Activated naive CD8-positive, alpha-beta T cell treated with anti-CD3 and anti-CD28 coated beads for 36 hours (primary cell): Measurements from ENCODE around the gene INS. TPM values are rescaled to one million over a fixed set of nuclear protein-coding genes. Genes with fewer than 3 reads are reported as not detected.
"Not testable (repeated sequence)": the region's sequence is repeated elsewhere in the genome, so short reads cannot be mapped to it uniquely, and the experiment has no call there.

Source experiments
- DNase-seq: peaks from one replicate; pipeline ENCODE4 v3.0.0; 2021
- H3K27ac Mint-ChIP-seq: one replicate; pipeline ENCODE4 v1.8.0; 2022; ENCODE audit warnings: mild to moderate bottlenecking, moderate library complexity, mixed read lengths
- H3K27me3 Mint-ChIP-seq: one replicate; pipeline ENCODE4 v1.8.0; 2022; ENCODE audit warnings: mild to moderate bottlenecking, mixed read lengths
- H3K36me3 Mint-ChIP-seq: one replicate; pipeline ENCODE4 v1.8.0; 2021; ENCODE audit warnings: mild to moderate bottlenecking, mixed read lengths
- H3K4me1 Mint-ChIP-seq: one replicate; pipeline ENCODE4 v1.8.0; 2021; ENCODE audit warnings: mixed read lengths
- H3K4me3 Mint-ChIP-seq: one replicate; pipeline ENCODE4 v1.8.0; 2022; ENCODE audit warnings: mild to moderate bottlenecking, moderate library complexity, mixed read lengths
- H3K9me3 Mint-ChIP-seq: one replicate; pipeline ENCODE4 v1.8.0; 2022; ENCODE audit warnings: mixed read lengths
- total RNA-seq, 2 experiments: library from RNA; stranded (reverse); gene quantifications; one replicate each; pipeline ENCODE4 v1.2.3, GENCODE V29; 2021

The INS gene
- total RNA-seq, 2 experiments from 2014 or later: not detected

DNA sequence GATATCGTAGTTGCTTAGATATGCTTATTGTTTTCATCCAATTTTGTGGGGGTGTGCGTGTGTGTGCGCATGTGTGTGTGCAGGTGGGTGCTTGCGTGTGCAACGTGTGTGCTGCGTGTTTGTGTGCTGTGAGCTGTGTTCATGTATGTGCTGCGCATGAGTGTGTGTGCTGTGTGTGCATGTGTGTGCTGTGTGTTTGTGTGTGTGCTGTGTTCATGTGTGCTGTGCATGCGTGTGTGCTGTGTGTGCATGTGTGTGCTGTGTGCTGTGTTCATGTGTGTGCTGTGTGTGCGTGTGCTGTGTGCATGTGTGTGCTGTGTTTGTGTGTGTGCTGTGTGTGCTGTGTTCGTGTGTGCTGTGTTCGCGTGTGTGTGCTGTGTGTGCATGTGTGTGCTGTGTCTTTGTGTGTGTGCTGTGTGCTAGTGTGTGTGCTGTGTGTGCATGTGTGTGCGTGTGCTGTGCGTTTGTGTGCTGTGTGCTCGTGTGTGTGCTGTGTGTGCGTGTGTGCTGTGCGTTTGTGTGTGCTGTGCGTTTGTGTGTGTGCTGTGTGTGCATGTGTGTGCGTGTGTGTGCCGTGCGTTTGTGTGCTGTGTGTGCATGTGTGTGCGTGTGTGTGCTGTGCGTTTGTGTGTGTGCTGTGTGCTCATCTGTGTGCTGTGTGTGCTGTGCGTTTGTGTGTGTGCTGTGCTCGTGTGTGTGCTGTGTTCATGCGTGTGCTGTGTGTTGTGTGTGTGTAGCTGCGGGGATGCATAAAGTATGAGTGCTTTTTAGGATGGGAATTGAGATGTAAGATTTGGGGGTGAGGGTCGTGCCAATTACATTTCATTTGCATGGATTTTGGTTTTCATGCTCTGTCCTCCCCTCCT, 29.4 kb downstream of the INS start:
- Mint-ChIP-seq H3K4me1 (no peaks in the 10 kb centered on the region), H3K9me3 (no peaks in the 10 kb centered on the region), H3K27me3 (peaks cover 61% of the 10 kb centered on the region), H3K4me3 (no peak overlapping the region), H3K36me3 (no peaks in the 10 kb centered on the region), H3K27ac (no peak overlapping the region)
- DNase-seq: no peak

DNA sequence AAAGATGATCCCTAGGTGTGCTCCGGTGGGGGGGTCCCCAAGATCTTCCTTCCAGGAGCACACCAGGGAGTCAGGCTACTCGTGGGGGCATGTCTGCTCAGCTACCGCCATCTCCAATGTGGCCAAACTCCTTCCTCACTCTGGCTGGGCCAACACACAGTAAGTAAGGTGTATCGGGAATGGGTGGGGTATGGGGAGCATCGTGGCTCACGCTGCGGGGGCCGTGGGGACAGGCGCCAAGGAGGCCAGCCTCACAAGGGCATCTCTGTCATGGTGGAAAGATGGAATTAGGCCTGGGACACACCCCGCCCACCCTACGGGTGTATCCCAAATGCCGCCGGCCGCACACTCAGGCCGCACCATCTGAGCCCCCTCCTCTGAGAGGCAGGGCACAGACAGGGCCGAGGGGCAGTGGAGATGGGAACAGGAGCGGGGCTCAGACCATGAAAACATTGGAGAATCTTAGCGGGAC, 30.1 kb downstream of the INS start:
- Mint-ChIP-seq H3K36me3 (no peaks in the 10 kb centered on the region), H3K9me3 (peaks cover 2% of the 10 kb centered on the region), H3K4me1 (no peaks in the 10 kb centered on the region), H3K27ac (no peak overlapping the region), H3K4me3 (no peak overlapping the region), H3K27me3 (peaks cover 54% of the 10 kb centered on the region)
- no peak for DNase-seq

DNA sequence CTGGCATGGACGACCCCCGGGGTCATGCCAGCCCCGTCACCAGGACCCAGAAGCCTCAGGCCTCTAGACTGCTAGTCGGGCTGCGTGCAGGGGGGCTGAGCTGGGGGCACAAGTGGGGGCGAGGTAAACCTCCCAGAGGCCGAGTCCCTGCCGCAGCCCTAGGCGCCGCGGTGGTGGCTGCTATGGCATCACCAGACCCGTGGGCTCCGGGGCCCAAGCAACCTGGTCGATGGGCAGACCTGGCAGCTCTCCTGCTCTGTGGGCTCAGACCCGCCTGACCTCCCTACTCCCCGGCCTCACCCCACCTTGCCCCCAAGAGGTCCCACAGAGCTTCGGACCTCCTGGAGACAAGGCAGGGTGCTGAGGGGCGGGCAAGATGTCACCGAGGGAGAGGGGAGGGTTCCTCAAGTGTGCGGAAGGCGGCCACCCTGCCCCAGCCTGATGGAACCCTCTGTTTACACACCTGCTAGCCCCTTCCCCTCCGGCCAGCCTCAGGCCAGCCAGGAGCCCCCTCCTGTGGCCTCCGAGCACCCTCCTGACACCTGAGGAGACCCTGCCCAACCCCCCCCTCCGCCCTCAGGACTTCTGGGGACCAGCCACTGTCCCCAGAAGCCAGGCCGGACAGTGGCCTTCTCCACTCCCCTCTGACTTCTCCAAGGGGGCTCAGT, 31.2 kb downstream of the INS start:
- Mint-ChIP-seq H3K27ac (no peak overlapping the region), H3K36me3 (no peaks in the 10 kb centered on the region), H3K4me3 (no peak overlapping the region), H3K9me3 (peaks cover 2% of the 10 kb centered on the region), H3K4me1 (no peaks in the 10 kb centered on the region), H3K27me3 (peaks cover 43% of the 10 kb centered on the region)
- no peak for DNase-seq

DNA sequence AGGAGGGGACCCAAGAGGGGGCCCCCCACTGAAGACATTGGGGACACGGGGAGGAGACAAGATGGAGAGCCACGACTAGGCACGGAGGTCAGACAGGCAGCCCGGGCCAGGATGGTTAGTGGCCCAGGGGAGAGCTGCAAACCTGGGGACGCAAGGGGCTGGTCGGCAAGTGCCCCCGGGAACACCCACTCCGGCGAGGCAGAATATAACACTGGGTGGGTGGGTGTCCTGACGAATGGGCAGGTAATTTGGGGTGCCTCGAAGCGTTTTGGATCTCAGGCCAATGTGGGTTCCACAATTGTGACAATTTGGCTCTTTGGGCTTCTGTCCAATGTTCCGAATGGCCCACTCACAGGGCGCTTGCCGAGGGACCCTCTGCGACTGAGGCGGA, 31.7 kb downstream of the INS start:
- H3K4me1 Mint-ChIP-seq: no peaks in the 10 kb centered on the region
- H3K4me3 Mint-ChIP-seq: no peak overlapping the region
- no peak overlapping the region for H3K27ac Mint-ChIP-seq
- no peak for DNase-seq
- H3K9me3 Mint-ChIP-seq: peaks cover 2% of the 10 kb centered on the region
- H3K36me3 Mint-ChIP-seq: no peaks in the 10 kb centered on the region
- H3K27me3 Mint-ChIP-seq: peaks cover 44% of the 10 kb centered on the region

DNA sequence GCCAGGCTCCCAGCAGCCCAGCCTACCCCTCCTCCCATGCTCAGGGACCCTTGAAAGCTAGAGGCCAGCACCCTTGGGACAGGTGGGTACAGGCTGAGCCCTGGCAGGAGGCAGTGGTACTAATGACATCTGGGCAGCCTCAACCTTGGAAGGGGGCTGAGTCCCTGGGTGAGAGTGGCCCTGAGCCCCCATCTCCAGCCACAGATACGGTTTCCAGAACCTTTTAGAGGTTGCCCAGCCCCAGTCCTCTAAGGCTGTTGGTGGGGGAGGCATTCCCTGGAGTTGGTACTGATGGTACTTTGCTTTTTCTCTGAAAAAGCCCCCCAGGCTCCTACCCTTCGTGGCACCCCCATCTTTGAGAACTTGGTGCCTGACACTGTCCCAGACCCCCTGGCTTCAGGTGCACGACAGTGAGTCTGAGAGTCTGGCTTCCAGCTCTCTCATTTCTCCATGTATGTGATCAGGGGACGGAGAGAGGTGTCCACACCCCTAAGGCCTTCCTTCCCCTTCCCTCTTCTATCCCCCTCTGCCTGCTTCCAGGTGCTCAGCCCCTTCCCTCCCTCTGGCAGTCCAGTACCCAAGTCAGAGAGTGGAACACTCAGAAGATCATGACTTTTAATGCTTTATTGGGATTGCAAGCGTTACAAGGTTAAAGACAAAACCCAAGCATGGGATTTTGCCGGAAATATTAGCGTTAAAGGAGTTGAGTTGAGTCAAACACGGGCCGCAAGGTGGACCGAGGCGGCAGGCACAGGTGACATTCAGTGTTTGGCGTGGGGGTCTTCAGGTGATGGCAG, 32.3 kb downstream of the INS start:
- peaks cover 46% of the 10 kb centered on the region for H3K27me3 Mint-ChIP-seq
- H3K4me3 Mint-ChIP-seq: no peak overlapping the region
- DNase-seq: no peak
- no peak overlapping the region for H3K27ac Mint-ChIP-seq
- H3K4me1 Mint-ChIP-seq: no peaks in the 10 kb centered on the region
- no peaks in the 10 kb centered on the region for H3K36me3 Mint-ChIP-seq
- H3K9me3 Mint-ChIP-seq: peaks cover 2% of the 10 kb centered on the region

DNA sequence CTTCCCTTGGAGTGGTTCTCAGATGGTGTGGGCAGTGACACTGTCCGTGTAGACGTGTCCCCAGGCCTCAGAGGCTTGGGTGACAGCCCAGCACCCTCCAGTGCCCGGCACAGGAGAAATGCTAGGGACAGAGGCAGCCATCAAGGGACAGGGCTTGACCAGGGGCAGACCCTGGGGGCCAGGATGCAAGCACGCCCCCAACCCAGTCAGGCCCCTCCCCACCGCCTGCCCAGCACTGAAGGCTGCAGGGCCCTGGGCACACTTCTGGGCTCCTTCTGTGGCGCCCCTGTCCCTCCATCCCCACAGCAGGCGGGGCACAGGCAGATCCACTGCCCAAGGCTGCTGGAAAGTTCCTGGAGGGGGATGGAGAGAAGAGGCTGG, 32.9 kb downstream of the INS start:
- H3K9me3 Mint-ChIP-seq: peaks cover 2% of the 10 kb centered on the region
- H3K4me1 Mint-ChIP-seq: no peaks in the 10 kb centered on the region
- H3K27me3 Mint-ChIP-seq: peaks cover 43% of the 10 kb centered on the region
- H3K36me3 Mint-ChIP-seq: no peaks in the 10 kb centered on the region
- no peak for DNase-seq
- no peak overlapping the region for H3K27ac Mint-ChIP-seq
- H3K4me3 Mint-ChIP-seq: no peak overlapping the region

DNA sequence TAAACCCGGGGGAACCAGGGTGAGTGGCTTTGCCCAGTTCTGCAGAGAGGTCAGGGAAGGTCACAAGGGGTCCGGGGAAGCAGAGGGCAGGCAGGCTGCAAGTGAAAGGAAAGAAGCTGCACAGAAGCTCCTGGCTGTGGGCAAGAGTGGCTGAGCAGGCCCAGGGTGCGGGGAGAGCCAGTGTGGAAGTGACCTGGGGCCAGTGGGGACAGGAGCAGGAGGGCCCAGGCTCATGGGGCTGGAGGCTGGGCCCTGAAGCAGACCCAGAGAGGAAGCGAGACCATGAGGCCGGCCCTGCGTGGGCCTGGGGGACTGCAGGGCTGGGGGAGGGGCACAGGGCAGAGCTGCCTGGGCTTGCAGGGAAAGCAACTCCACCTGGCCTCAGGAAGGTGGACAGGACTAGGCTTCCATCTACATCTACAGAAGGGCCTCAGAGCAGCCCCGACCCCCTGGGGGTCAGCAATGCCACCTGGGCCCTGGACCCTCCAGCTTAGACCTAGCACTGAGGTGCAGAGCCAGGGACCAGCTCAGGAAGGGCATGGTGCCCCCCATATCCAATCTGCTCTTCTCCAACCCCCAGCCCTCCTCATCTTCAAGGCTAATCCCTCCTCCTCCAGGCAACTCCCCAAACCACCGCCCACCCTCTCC, 33.4 kb downstream of the INS start:
- no peak overlapping the region for H3K27ac Mint-ChIP-seq
- no peak for DNase-seq
- H3K4me1 Mint-ChIP-seq: no peaks in the 10 kb centered on the region
- H3K27me3 Mint-ChIP-seq: peaks cover 38% of the 10 kb centered on the region
- no peak overlapping the region for H3K4me3 Mint-ChIP-seq
- peaks cover 2% of the 10 kb centered on the region for H3K9me3 Mint-ChIP-seq
- no peaks in the 10 kb centered on the region for H3K36me3 Mint-ChIP-seq

DNA sequence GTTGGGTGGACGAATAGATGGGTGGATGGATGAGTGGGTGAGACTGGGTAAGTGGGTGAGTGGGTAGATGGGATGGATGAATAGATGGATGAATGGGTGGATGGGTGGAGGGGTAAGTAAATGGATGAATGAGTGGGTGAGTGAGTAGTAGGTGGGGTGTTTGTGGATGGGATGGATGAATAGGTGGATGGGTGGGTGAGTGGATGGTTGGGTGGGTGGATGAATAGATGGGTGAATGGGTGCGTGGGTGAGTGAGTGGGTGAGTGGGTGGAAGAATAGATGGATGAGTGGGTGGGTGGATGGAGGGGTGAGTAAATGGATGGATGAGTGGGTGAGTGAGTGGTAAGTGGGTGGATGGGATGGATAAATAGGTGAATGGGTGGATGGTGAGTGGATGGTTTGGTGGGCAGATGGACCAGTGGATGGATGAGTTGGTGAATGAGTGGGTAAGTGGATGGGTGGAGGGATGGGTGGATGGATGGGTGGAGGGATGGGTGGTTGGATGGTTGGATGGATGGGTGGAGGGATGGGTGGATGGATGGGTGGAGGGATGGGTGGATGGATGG, 34.4 kb downstream of the INS start:
- no peak for DNase-seq
- Mint-ChIP-seq H3K4me3 (no peak overlapping the region), H3K4me1 (no peaks in the 10 kb centered on the region), H3K36me3 (no peaks in the 10 kb centered on the region), H3K27ac (no peak overlapping the region), H3K9me3 (peaks cover 2% of the 10 kb centered on the region), H3K27me3 (peaks cover 32% of the 10 kb centered on the region)

DNA sequence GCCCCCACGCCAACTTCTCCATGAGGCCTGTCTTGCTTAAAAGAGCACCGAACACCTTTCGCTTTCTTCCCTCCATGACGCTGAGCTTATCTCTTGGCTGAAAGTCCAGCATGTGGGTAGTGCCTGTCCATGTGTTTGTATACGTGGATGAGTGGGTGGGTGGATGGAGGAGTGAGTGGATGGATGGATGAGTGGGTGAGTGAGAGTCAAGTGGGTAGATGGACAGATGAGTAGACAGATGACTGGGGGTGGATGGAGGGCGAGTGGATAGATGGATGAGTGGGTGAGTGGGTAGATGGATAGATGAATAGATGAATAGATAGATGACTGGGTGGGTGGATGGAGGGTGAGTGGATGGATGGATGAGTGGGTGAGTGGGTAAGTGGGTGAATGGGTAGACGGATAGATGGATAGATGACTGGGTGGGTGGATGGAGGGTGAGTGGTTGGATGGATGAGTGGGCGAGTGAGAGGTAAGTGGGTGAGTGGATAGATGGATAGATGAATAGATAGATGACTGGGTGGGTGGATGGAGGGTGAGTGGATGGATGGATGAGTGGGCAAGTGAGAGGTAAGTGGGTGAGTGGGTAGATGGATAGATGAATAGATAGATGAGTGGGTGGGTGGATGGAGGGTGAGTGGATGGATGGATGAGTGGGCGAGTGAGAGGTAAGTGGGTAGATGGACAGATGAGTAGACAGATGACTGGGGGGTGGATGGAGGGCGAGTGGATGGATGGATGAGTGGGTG, 36.1 kb downstream of the INS start:
- not testable (repeated sequence) for H3K4me3 Mint-ChIP-seq, H3K9me3 Mint-ChIP-seq, DNase-seq, H3K36me3 Mint-ChIP-seq, H3K27ac Mint-ChIP-seq, H3K4me1 Mint-ChIP-seq
- peaks cover 28% of the 10 kb centered on the region for H3K27me3 Mint-ChIP-seq

DNA sequence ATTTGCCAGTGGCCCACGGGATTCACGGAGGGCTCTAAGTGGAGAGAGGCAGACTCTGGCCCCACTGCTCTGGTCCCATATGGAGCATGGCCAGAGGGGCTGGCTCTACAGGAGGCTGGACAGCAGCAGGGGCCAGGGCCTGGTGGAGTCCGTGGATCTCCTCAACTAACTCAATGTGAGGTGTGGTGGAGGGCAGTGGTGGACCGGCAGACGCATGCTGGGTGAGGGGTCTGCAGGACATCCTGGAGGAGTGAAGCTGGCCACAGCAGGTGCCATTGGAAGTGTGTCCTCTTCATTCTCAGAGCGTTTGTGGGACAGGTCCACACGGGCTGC, 37.4 kb downstream of the INS start:
- peaks cover 21% of the 10 kb centered on the region for H3K27me3 Mint-ChIP-seq

DNA sequence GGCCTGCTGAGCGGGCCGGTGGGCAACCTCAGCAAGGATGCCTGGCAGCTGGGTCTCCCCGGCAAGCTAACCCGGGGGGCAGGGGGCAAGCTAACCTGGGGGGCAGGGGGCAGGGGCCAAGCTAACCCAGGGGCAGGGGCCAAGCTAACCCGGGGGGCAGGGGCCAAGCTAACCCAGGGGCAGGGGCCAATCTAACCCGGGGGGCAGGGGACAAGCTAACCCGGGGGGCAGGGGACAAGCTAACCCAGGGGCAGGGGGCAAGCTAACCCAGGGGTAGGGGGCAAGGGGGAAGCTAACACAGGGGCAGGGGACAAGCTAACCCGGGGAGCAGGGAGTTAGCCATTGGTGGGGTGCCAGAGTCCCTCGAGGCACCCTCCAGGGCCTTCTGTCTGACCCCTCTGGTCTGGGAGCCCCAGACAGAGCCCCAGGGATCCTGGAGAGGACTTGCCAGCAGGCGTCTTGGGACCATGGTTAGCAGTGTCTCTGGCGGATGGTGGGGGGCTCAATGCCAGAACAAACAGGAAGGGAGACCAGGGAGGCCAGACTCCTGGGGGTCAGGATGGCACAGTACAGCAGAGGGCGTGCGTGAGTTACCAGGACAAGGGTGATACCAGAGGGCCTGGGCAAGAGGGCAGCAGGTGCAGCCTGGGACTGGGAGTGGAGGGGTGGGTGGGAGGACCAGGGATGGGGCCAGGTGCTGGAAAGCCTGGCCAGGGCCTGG, 37.9 kb downstream of the INS start:
- H3K27ac Mint-ChIP-seq: no peak overlapping the region
- H3K36me3 Mint-ChIP-seq: no peaks in the 10 kb centered on the region
- no peak for DNase-seq
- peaks cover 2% of the 10 kb centered on the region for H3K9me3 Mint-ChIP-seq
- H3K27me3 Mint-ChIP-seq: peaks cover 21% of the 10 kb centered on the region
- H3K4me3 Mint-ChIP-seq: no peak overlapping the region
- no peaks in the 10 kb centered on the region for H3K4me1 Mint-ChIP-seq

More for the DNA sequence above, 37.4 kb downstream of the INS start:
- Mint-ChIP-seq H3K36me3 (no peaks in the 10 kb centered on the region), H3K4me1 (no peaks in the 10 kb centered on the region), H3K27ac (no peak overlapping the region), H3K9me3 (peaks cover 2% of the 10 kb centered on the region), H3K4me3 (no peak overlapping the region)
- no peak for DNase-seq

DNA sequence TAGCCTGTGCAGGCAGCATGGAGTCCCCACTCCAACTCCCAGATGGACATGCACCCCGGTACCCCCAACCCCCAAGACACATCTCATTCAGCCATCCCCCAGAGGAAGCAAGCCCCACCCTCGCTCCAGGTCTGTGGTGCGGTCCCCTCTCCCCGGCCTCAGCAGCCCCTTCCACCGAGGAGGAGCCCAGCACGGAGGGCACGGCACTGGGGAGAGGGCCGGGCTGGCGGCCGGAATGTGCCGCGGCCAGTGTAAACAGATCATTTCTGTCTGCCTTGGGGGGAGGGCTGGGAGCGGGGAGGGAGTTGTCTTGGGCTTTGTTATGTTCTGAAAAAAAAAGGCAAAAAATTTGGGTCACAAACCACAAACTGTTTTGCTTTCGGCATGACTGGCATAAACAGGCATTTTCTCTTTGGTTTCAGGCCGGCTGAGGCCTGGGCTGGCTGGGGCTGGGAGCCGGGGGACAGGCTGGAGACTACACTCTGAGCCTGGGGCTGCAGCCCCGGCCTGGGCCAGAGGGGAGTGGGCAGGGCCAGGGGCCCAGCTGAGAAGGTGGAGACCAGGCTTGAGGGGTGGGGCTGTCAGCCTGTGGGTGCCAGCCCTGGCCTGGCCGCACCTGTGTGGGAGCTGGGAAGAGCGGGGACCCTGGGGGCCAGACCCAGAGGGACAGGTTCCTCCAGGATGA, 38.6 kb downstream of the INS start:
- Mint-ChIP-seq H3K9me3 (peaks cover 2% of the 10 kb centered on the region), H3K4me1 (no peaks in the 10 kb centered on the region), H3K36me3 (no peaks in the 10 kb centered on the region), H3K4me3 (no peak overlapping the region), H3K27me3 (peaks cover 19% of the 10 kb centered on the region), H3K27ac (no peak overlapping the region)
- no peak for DNase-seq
